K562 (cell line): ENCODE results near the gene HNF4A. TPM values are rescaled to one million over a fixed set of nuclear protein-coding genes. Genes with fewer than 3 reads are reported as not detected.

Experiments used
- ATF4 ChIP-seq: fragments of 450-650 bp; formaldehyde crosslinking; IDR thresholded peaks from 2 replicates; pipeline ENCODE4 v1.4.0; 2022; ENCODE audit warnings: mild to moderate bottlenecking, moderate library complexity
- BRD9 ChIP-seq: fragments of 450-650 bp; IDR thresholded peaks from 2 replicates; pipeline ENCODE4 v1.6.1; 2018; ENCODE audit warnings: low read depth; ENCODE audit not compliant: partially characterized antibody
- CHAMP1 ChIP-seq: fragments of 450-650 bp; IDR thresholded peaks from 2 replicates; pipeline ENCODE4 v1.6.1; 2016; ENCODE audit warnings: mild to moderate bottlenecking
- DIDO1 ChIP-seq: fragments of 450-650 bp; IDR thresholded peaks from 2 replicates; pipeline ENCODE4 v1.6.1; 2016; ENCODE audit warnings: low read depth, missing biosample characterization, missing genetic modification characterization
- FOXA3 ChIP-seq, 2 experiments: fragments of 450-650 bp in 1 of 2; sonication (generic) in 1 of 2; formaldehyde crosslinking; IDR thresholded peaks in 1 of 2; conservative IDR thresholded peaks in 1 of 2; 2 replicates each; pipeline versions ENCODE4 v1.4.0 to v1.8.0; 2020 to 2022; ENCODE audit warnings: mild to moderate bottlenecking in 2 of 2, missing genetic modification reagents in 1 of 2
- FOXM1 ChIP-seq, 2 experiments: fragments of 450-650 bp in 1 of 2; sonication (generic) in 1 of 2; formaldehyde crosslinking in 1 of 2; IDR thresholded peaks; 2 replicates each; pipeline versions ENCODE4 v1.6.1 to v1.9.0; 2017 to 2022; ENCODE audit warnings: low read depth in 2 of 2, mild to moderate bottlenecking in 2 of 2, missing genetic modification reagents in 1 of 2, moderate library complexity in 1 of 2
- HEY1 ChIP-seq: fragments of 250-450 bp; sonication (Bioruptor Pico); IDR thresholded peaks from 2 replicates; pipeline ENCODE4 v1.5.0; 2020; ENCODE audit warnings: mild to moderate bottlenecking, moderate library complexity, borderline replicate concordance
- IRF1 ChIP-seq: sonication (generic); formaldehyde crosslinking; IDR thresholded peaks from 2 replicates; pipeline ENCODE4 v1.8.0; 2022; ENCODE audit warnings: missing genetic modification reagents, mild to moderate bottlenecking, borderline replicate concordance
- KLF13 ChIP-seq: fragments of 450-650 bp; IDR thresholded peaks from 2 replicates; pipeline ENCODE4 v1.6.1; 2016; ENCODE audit warnings: missing genetic modification characterization, low read depth, mild to moderate bottlenecking, missing compliant biosample characterization, moderate library complexity, borderline replicate concordance
- NEUROD1 ChIP-seq: fragments of 150-350 bp; IDR thresholded peaks from 2 replicates; pipeline ENCODE4 v1.6.1; 2014; ENCODE audit warnings: borderline replicate concordance, low read length, low read depth; ENCODE audit not compliant: partially characterized antibody
- NR2F6 ChIP-seq: fragments of 450-650 bp; formaldehyde crosslinking; IDR thresholded peaks from 2 replicates; pipeline ENCODE4 v1.4.0; 2020; ENCODE audit warnings: mild to moderate bottlenecking
- NR3C1 ChIP-seq: sonication (generic); formaldehyde crosslinking; IDR thresholded peaks from 2 replicates; pipeline ENCODE4 v1.8.1; 2022; ENCODE audit warnings: missing genetic modification reagents
- PTTG1 ChIP-seq: fragments of 450-650 bp; IDR thresholded peaks from 2 replicates; pipeline ENCODE4 v1.6.1; 2016; ENCODE audit warnings: low read depth, mild to moderate bottlenecking, missing genetic modification characterization, missing compliant biosample characterization
- SIRT6 ChIP-seq: IDR thresholded peaks from one replicate; pipeline ENCODE4 v1.6.1; 2012; ENCODE audit warnings: low read depth, mild to moderate bottlenecking, control low read depth, inconsistent platforms, low read length, moderate library complexity
- SMAD1 ChIP-seq: fragments of 150-350 bp; IDR thresholded peaks from 2 replicates; pipeline ENCODE4 v1.6.1; 2014; ENCODE audit warnings: low read length, low read depth; ENCODE audit not compliant: partially characterized antibody
- SMAD4 ChIP-seq: fragments of 250-450 bp; sonication (Bioruptor Pico); conservative IDR thresholded peaks from 2 replicates; pipeline ENCODE4 v1.8.0; 2021; ENCODE audit warnings: inconsistent platforms, mild to moderate bottlenecking, moderate library complexity
- SMC3 ChIP-seq: conservative IDR thresholded peaks from 2 replicates; pipeline ENCODE4 v1.6.1; 2011; ENCODE audit warnings: low read depth, low read length, improper control_type of control experiment; ENCODE audit not compliant: insufficient read depth
- TBL1XR1 ChIP-seq, 2 experiments: IDR thresholded peaks; 2 replicates each; pipeline ENCODE4 v1.6.1; 2012; ENCODE audit warnings: improper control_type of control experiment in 2 of 2, low read length in 2 of 2, mild to moderate bottlenecking in 1 of 2
- TCF7 ChIP-seq: sonication (generic); IDR thresholded peaks from 2 replicates; pipeline ENCODE4 v1.6.1; 2016; ENCODE audit warnings: antibody characterized with exemption, borderline replicate concordance
- TRIM28 ChIP-seq: fragments of 450-650 bp; IDR thresholded peaks from 2 replicates; pipeline ENCODE4 v1.6.1; 2017
- WHSC1 ChIP-seq: IDR thresholded peaks from one replicate; pipeline ENCODE4 v1.6.1; 2012; ENCODE audit warnings: low read length, control low read depth, inconsistent platforms
- ZEB2 ChIP-seq: fragments of 450-650 bp; IDR thresholded peaks from 2 replicates; pipeline ENCODE4 v1.6.1; 2016
- ZNF436 ChIP-seq: fragments of 250-450, 450-650 bp; sonication (Bioruptor Pico); formaldehyde crosslinking; IDR thresholded peaks from 2 replicates; pipeline ENCODE4 v1.7.0; 2020; ENCODE audit warnings: mild to moderate bottlenecking
- ZNF583 ChIP-seq: fragments of 250-450 bp; sonication (Bioruptor Pico); IDR thresholded peaks from 2 replicates; pipeline ENCODE4 v1.4.0; 2020
- ZNF707 ChIP-seq: fragments of 250-450 bp; sonication (Bioruptor Pico); conservative IDR thresholded peaks from 2 replicates; pipeline ENCODE4 v1.8.0; 2022; ENCODE audit warnings: inconsistent platforms, mild to moderate bottlenecking, moderate library complexity
- polyA plus RNA-seq, 8 experiments: library from polyadenylated mRNA; depleted of rRNA in 4 of 8; stranded (reverse) in 5 of 8; unstranded in 3 of 8; fragments of >200 nt; fragmentation: Nextera tagmentation in 2 of 8; fragmentation: Illumina TruSeq in 1 of 8; extraction: Ambion mirVana in 2 of 8; extraction: Trizol in 1 of 8; gene quantifications; 2 replicates each; pipeline versions ENCODE4 v1.2.1 to v1.2.3, GENCODE V29; 2011 to 2014; ENCODE audit warnings: inconsistent platforms in 1 of 8, missing spikeins in 1 of 8
- total RNA-seq, 7 experiments: library from RNA; depleted of rRNA in 6 of 7; stranded (reverse); fragments of >200 nt in 6 of 7; fragmentation: Illumina TruSeq in 2 of 7; extraction: Trizol in 2 of 7; gene quantifications; 2 replicates each; pipeline versions ENCODE4 v1.2.1 to v1.2.3, GENCODE V29; 2011 to 2021; ENCODE audit warnings: low replicate concordance in 1 of 7

Gene HNF4A
- total and polyA plus RNA-seq, 9 of the 15 experiments (the other 6 are each of a cell fraction or from before 2014, with no cell fraction given), result 0.03 to 0.27 (median 0.08) TPM; not detected in 5

GRCh38 chr20:44394702-44395460 lies 39.4 kb downstream of the HNF4A start (continued):
- TF ChIP-seq ZNF436 (CRISPR knock-in tag) (no peak), DIDO1 (tag) (no peak), SIRT6 (no peak), NEUROD1 (no peak), FOXA3 (CRISPR knock-in tag; conservative IDR thresholded peaks at IDR 0.05 in 1 of 2, IDR thresholded peaks at IDR 0.05 in 1 of 2) (peak in 1 of 2 experiments; percentile 49; a peak in 1 of 4 replicates), FOXM1 (IDR thresholded peaks at IDR 0.05; ENCODE audit: low read depth) (0 out of 2 replicates have a peak, but pooled peaks have one; percentile 30), FOXM1 (CRISPR knock-in tag; IDR thresholded peaks at IDR 0.05; ENCODE audit: low read depth) (no peak), NR2F6 (no peak), ATF4 (CRISPR knock-in tag) (no peak), SMAD1 (no peak), SMC3 (no peak), BRD9 (no peak), KLF13 (tag) (no peak), ZEB2 (no peak), IRF1 (no peak), PTTG1 (tag) (no peak), WHSC1 (no peak), HEY1 (0 out of 2 replicates have a peak, but pooled peaks have one; percentile 41), TCF7 (no peak), ZNF583 (no peak), NR3C1 (CRISPR knock-in tag) (no peak), SMAD4 (0 out of 2 replicates have a peak, but pooled peaks have one; percentile 35), TBL1XR1 (IDR thresholded peaks at IDR 0.05; ENCODE audit: low read length in 2 of 2) (no peak), ZNF707 (CRISPR knock-in tag) (no peak), TRIM28 (no peak), CHAMP1 (no peak)
